KMS-11 (cell line): Measurements from ENCODE around the gene TMEM92.

Experiments used
- H2AFZ ChIP-seq: fragments of 200-600 bp; sonication (generic); 2 replicates; pipeline ENCODE4 v1.6.1; 2016; ENCODE audit warnings: antibody characterized with exemption, mixed run types, low read depth
- H3K27ac ChIP-seq: fragments of 200-600 bp; sonication (generic); 2 replicates; pipeline ENCODE4 v1.6.1; 2016; ENCODE audit warnings: mild to moderate bottlenecking, mixed run types
- H3K27me3 ChIP-seq: fragments of 200-600 bp; sonication (generic); 2 replicates; pipeline ENCODE4 v1.6.1; 2017; ENCODE audit warnings: mild to moderate bottlenecking, low read depth, mixed run types, moderate library complexity; ENCODE audit not compliant: insufficient read depth
- H3K36me3 ChIP-seq: fragments of 200-600 bp; sonication (generic); 2 replicates; pipeline ENCODE4 v1.6.1; 2017; ENCODE audit warnings: mild to moderate bottlenecking, mixed run types; ENCODE audit not compliant: insufficient read depth
- H3K4me1 ChIP-seq: fragments of 200-600 bp; sonication (generic); 2 replicates; pipeline ENCODE4 v1.6.1; 2016; ENCODE audit warnings: mild to moderate bottlenecking, low read depth, mixed run types; ENCODE audit not compliant: poor library complexity, severe bottlenecking
- H3K4me2 ChIP-seq: fragments of 200-600 bp; sonication (generic); 2 replicates; pipeline ENCODE4 v1.7.0; 2016; ENCODE audit warnings: mild to moderate bottlenecking, mixed run types
- H3K4me3 ChIP-seq: fragments of 200-600 bp; sonication (generic); IDR thresholded peaks from 2 replicates; pipeline ENCODE4 v1.6.1; 2017; ENCODE audit warnings: low read depth, low read length, mixed read lengths; ENCODE audit not compliant: insufficient read depth
- H3K79me2 ChIP-seq: fragments of 200-600 bp; sonication (generic); 2 replicates; pipeline ENCODE4 v1.6.1; 2016; ENCODE audit warnings: low read depth, mixed run types; ENCODE audit not compliant: insufficient read depth
- H3K9ac ChIP-seq: fragments of 200-600 bp; sonication (generic); 2 replicates; pipeline ENCODE4 v1.6.1; 2016; ENCODE audit warnings: mild to moderate bottlenecking, mixed run types
- H4K20me1 ChIP-seq: fragments of 200-600 bp; sonication (generic); 2 replicates; pipeline ENCODE4 v1.6.1; 2016; ENCODE audit warnings: mild to moderate bottlenecking, mixed run types; ENCODE audit not compliant: insufficient read depth
- CTCF ChIP-seq: fragments of 200-600 bp; sonication (generic); conservative IDR thresholded peaks from 2 replicates; pipeline ENCODE4 v1.6.1; 2017; ENCODE audit warnings: low read depth, mild to moderate bottlenecking, antibody characterized with exemption, low read length, moderate library complexity, mixed read lengths

The TMEM92 gene

GRCh38 chr17:50318501-50319285 is 44.4 kb downstream of the TMEM92 start:
- Histone ChIP-seq H3K4me2 (no peak overlapping the region), H3K36me3 (no peaks in the 10 kb centered on the region), H3K27ac (no peak overlapping the region), H3K4me3 (no peak overlapping the region), H3K27me3 (no peaks in the 10 kb centered on the region), H3K9ac (no peak overlapping the region), H4K20me1 (no peaks in the 10 kb centered on the region), H3K79me2 (no peaks in the 10 kb centered on the region), H3K4me1 (no peaks in the 10 kb centered on the region), H2AFZ (no peak overlapping the region)
- TF ChIP-seq CTCF = no peak

DNA sequence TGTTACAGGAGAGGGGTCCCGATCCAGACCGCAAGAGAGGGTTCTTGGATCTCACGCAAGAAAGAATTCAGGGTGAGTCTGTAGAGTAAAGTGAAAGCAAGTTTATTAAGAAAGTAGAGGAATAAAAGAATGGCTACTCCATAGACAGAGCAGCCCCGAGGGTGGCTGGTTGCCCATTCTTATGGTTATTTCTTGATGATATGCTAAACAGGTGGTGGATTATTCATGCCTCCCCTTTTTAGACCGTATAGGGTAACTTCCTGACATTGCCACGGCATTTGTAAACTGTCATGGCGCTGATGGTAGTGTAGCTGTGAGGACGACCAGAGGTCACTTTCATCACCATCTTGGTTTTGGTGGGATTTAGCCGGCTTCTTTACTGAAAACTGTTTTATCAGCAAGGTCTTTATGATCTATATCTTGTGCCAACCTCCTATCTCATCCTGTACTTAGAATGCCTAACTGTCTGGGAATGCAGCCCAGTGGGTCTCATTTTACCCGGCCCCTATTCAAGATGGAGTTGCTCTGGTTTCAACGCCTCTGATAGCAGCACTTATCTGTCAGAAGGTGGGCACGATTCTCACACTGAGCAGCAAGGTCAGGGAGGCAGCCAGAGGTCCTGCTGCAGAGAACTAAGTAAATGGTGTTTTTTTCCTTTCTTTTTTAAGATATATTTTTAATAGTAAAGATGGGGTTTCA is 45.2 kb downstream of the TMEM92 start:
- H3K4me3 ChIP-seq = no peak overlapping the region
- H3K27me3 ChIP-seq = no peaks in the 10 kb centered on the region
- H3K4me1 ChIP-seq = no peaks in the 10 kb centered on the region
- no peaks in the 10 kb centered on the region for H4K20me1 ChIP-seq
- no peak overlapping the region for H2AFZ ChIP-seq
- H3K79me2 ChIP-seq = no peaks in the 10 kb centered on the region
- no peaks in the 10 kb centered on the region for H3K36me3 ChIP-seq
- H3K4me2 ChIP-seq = no peak overlapping the region
- H3K27ac ChIP-seq = no peak overlapping the region
- no peak overlapping the region for H3K9ac ChIP-seq
- TF ChIP-seq CTCF = no peak

DNA sequence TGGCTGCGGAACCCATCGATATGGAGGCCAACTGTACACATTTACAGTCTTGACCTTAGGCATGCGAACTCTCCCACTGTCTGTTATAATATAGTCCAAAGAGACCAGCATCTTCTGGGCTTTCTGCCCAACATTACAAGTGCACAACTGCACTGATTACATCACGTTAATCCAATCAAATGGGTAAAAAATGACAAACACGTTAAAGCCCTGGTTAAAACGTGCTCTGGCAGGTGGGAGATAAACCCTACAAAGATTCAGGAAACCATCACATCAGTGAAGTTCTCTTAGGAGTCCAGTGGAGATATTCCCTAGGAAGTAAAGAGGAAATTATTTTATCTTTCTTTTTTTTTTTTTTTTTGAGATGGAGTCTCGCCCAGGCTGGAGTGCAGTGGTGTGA is 48.0 kb downstream of the TMEM92 start:
- Histone ChIP-seq H3K36me3 (no peaks in the 10 kb centered on the region), H3K4me3 (no peak overlapping the region), H3K4me2 (no peak overlapping the region), H3K79me2 (no peaks in the 10 kb centered on the region), H3K27me3 (no peaks in the 10 kb centered on the region), H3K27ac (no peak overlapping the region), H3K9ac (no peak overlapping the region), H2AFZ (no peak overlapping the region), H4K20me1 (no peaks in the 10 kb centered on the region), H3K4me1 (no peaks in the 10 kb centered on the region)
- no peak for TF ChIP-seq CTCF

DNA sequence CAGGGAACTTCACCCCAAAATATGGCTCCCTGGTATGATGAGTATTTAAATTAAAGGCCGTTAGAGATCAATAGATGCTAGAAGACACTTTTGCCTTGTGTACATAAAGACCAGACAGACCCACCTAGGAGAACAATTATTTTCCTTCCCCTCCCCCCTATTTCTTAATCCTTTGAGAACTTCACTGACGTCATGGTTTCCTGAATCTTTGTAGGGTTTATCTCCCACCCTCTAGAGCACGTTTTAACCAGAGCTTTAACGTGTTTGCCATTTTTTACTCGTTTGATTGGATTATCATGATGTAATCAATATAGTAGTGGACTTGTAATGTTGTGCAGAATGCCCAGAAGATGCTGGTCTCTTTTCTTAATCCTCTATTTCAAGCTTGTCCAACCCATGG is 48.8 kb downstream of the TMEM92 start:
- H3K27me3 ChIP-seq = no peaks in the 10 kb centered on the region

More for the DNA sequence above, 48.8 kb downstream of the TMEM92 start:
- Histone ChIP-seq H3K27ac (no peak overlapping the region), H3K79me2 (no peaks in the 10 kb centered on the region), H3K4me1 (no peaks in the 10 kb centered on the region), H2AFZ (no peak overlapping the region), H3K36me3 (no peaks in the 10 kb centered on the region), H3K4me2 (no peak overlapping the region), H3K9ac (no peak overlapping the region), H3K4me3 (no peak overlapping the region), H4K20me1 (no peaks in the 10 kb centered on the region)
- no peak for TF ChIP-seq CTCF
